ENCODE results near the gene PLA2G7. TPM values are rescaled to one million over a fixed set of nuclear protein-coding genes. Genes with fewer than 3 reads are reported as not detected.

The PLA2G7 gene
- total and polyA plus RNA-seq, 2 donors from 2014 or later: 1.9 TPM; not detected in 1

DNA sequence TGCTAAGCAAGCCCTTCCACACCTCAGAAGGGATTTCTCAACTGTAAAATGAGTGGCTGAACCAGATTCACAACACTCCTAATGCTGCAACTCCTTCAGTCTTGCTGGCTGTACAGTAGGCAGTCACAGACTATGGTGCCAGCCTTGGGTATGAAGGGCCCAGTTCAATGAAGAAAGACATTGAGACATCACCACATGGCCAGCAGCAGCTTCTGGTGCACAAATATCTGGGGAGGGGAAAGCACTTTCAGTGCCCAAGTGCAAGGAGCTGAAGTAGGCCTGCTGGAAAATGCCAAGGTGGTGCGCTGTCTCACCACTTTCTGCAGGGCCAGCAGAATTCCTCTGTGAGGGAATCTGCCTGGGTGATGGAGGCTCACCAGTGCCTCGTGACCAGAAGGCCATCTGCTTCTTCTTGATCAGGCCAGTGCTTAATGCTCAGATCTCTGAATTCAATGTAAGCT, 1.8 kb downstream of the PLA2G7 start:
- TF ChIP-seq, protein P1, sequence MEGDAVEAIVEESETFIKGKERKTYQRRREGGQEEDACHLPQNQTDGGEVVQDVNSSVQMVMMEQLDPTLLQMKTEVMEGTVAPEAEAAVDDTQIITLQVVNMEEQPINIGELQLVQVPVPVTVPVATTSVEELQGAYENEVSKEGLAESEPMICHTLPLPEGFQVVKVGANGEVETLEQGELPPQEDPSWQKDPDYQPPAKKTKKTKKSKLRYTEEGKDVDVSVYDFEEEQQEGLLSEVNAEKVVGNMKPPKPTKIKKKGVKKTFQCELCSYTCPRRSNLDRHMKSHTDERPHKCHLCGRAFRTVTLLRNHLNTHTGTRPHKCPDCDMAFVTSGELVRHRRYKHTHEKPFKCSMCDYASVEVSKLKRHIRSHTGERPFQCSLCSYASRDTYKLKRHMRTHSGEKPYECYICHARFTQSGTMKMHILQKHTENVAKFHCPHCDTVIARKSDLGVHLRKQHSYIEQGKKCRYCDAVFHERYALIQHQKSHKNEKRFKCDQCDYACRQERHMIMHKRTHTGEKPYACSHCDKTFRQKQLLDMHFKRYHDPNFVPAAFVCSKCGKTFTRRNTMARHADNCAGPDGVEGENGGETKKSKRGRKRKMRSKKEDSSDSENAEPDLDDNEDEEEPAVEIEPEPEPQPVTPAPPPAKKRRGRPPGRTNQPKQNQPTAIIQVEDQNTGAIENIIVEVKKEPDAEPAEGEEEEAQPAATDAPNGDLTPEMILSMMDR (IDR thresholded peaks at IDR 0.05; ENCODE audit: borderline replicate concordance, extremely low read depth, insufficient read depth): no peak
- Histone ChIP-seq H3K4me3 (ENCODE audit: low read length in 3 of 3) (no peak overlapping the region), H3K9me3 (ENCODE audit: control insufficient read depth in 2 of 3, insufficient read depth in 1 of 3, low read length in 3 of 3) (no peaks in the 10 kb centered on the region), H3K36me3 (ENCODE audit: control insufficient read depth in 2 of 3, insufficient read depth in 3 of 3, low read length in 3 of 3) (no peaks in the 10 kb centered on the region), H3K27ac (ENCODE audit: low read depth in 2 of 2, low read length in 2 of 2) (no peak overlapping the region), H3K27me3 (ENCODE audit: control insufficient read depth, insufficient read depth, low read length) (peaks cover 9% of the 10 kb centered on the region), H3K9ac (ENCODE audit: low read length in 3 of 3) (no peak overlapping the region), H3K4me1 (ENCODE audit: control insufficient read depth in 2 of 3, insufficient read depth in 2 of 3, low read depth in 1 of 3, low read length in 3 of 3) (no peaks in the 10 kb centered on the region)
- FAIRE-seq (no peak), DNase-seq (no peak)
- intact Hi-C loops (cut with DNase I): no loop called here

DNA sequence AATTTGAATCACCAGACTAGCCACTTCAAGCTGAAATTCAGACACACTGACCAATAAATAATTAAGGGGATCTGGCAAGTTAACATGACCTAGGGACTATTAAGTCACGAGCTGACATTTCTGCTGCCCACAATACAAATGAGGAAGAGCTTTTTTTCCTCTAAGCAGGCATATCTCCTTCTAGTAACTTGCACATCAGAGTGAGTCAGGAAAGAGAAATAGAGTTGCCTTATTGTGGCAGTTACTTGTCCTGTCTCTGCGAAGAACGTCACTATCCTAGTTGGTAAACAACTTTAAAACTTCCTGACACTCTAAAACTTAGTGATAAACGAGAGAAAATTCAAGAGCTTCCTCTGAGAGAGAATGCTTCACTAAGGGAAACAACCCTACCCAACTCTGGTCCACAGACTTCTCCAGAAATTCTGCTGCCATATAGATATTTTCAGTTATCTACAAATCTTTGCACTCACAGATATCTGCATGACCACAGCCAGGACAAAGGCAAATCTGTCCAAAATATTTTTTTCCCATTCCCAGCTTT, 4.2 kb downstream of the PLA2G7 start:
- no peak overlapping the region for H3K9ac ChIP-seq (ENCODE audit: low read length in 3 of 3)
- no peaks in the 10 kb centered on the region for H3K9me3 ChIP-seq (ENCODE audit: control insufficient read depth in 2 of 3, insufficient read depth in 1 of 3, low read length in 3 of 3)
- no peak for DNase-seq
- peaks cover 4% of the 10 kb centered on the region for H3K27me3 ChIP-seq (ENCODE audit: control insufficient read depth, insufficient read depth, low read length)
- intact Hi-C loops (cut with DNase I): no loop called here
- H3K4me3 ChIP-seq (ENCODE audit: low read length in 3 of 3): no peak overlapping the region
- H3K36me3 ChIP-seq (ENCODE audit: control insufficient read depth in 2 of 3, insufficient read depth in 3 of 3, low read length in 3 of 3): no peaks in the 10 kb centered on the region
- FAIRE-seq: no peak
- H3K27ac ChIP-seq (ENCODE audit: low read depth in 2 of 2, low read length in 2 of 2): no peak overlapping the region
- TF ChIP-seq, protein P1 (IDR thresholded peaks at IDR 0.05; ENCODE audit: borderline replicate concordance, extremely low read depth, insufficient read depth): no peak
- no peaks in the 10 kb centered on the region for H3K4me1 ChIP-seq (ENCODE audit: control insufficient read depth in 2 of 3, insufficient read depth in 2 of 3, low read depth in 1 of 3, low read length in 3 of 3)

DNA sequence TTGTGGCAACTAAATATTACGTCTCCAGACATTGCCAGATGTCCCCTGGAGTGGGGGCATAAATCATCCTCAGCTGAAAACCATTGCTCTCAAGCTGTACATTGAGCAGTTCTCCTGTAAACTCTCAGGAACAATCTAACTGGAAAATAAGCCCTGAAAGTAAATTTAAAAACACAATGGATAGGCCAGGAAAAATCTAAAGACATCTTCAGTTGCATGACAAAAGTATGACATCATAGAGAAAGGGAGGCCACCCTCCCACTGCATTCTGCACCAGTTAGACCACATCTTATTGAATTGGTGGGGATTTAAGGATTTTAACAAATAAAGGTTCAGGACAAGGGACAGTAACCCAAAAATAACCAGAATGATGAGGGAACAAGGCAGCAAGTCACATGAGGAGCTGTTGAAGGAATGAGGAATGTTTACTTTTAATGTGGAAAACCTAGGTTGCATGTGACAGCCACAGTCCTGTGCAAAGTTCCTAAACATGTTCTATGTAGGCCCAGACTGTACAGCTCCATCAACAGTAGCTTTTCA, 5.3 kb downstream of the PLA2G7 start:
- Histone ChIP-seq H3K4me3 (ENCODE audit: low read length in 3 of 3) (no peak overlapping the region), H3K9ac (ENCODE audit: low read length in 3 of 3) (no peak overlapping the region), H3K9me3 (ENCODE audit: control insufficient read depth in 2 of 3, insufficient read depth in 1 of 3, low read length in 3 of 3) (no peaks in the 10 kb centered on the region), H3K36me3 (ENCODE audit: control insufficient read depth in 2 of 3, insufficient read depth in 3 of 3, low read length in 3 of 3) (no peaks in the 10 kb centered on the region), H3K4me1 (ENCODE audit: control insufficient read depth in 2 of 3, insufficient read depth in 2 of 3, low read depth in 1 of 3, low read length in 3 of 3) (no peaks in the 10 kb centered on the region), H3K27me3 (ENCODE audit: control insufficient read depth, insufficient read depth, low read length) (no peaks in the 10 kb centered on the region), H3K27ac (ENCODE audit: low read depth in 2 of 2, low read length in 2 of 2) (no peak overlapping the region)
- TF ChIP-seq, protein P1 (IDR thresholded peaks at IDR 0.05; ENCODE audit: borderline replicate concordance, extremely low read depth, insufficient read depth): no peak
- intact Hi-C loops (cut with DNase I): no loop called here
- DNase-seq: no peak
- no peak for FAIRE-seq
